ENCODE data around the gene THSD7B. TPM values are rescaled to one million over a fixed set of nuclear protein-coding genes. Genes with fewer than 3 reads are reported as not detected.

THSD7B gene
- total RNA-seq, 1 donor from 2014 or later, result 1.2 TPM

- H3K4me2 ChIP-seq, result no peak overlapping the region
- Mint-ChIP-seq H3K27me3 (ENCODE audit: insufficient read depth, low read depth) (no peaks in the 10 kb centered on the region), H3K9me3 (no peaks in the 10 kb centered on the region), H3K27ac (no peak overlapping the region), H3K4me3 (no peak overlapping the region), H3K4me1 (no peaks in the 10 kb centered on the region), H3K36me3 (no peaks in the 10 kb centered on the region)
- no peak for DNase-seq (ENCODE audit: low spot score)
- H4K20me1 ChIP-seq (ENCODE audit: low read depth), result no peaks in the 10 kb centered on the region
- no peaks in the 10 kb centered on the region for H3K36me3 ChIP-seq
- H3K9ac ChIP-seq, result no peak overlapping the region
- H3K27ac ChIP-seq, result no peak overlapping the region
- H2AFZ ChIP-seq (replicated peaks), result no peak overlapping the region
- no peaks in the 10 kb centered on the region for H3K27me3 ChIP-seq
- H3F3A ChIP-seq (ENCODE audit: low read depth), result no peaks in the 10 kb centered on the region
- no peaks in the 10 kb centered on the region for H3K9me3 ChIP-seq (ENCODE audit: low read depth)
- H3K79me2 ChIP-seq (ENCODE audit: low read depth), result no peaks in the 10 kb centered on the region
- no peak overlapping the region for H3K4me3 ChIP-seq
- peaks cover 4% of the 10 kb centered on the region for H3K4me1 ChIP-seq
- TF ChIP-seq EZH2 (IDR thresholded peaks at IDR 0.05) (no peak), EZH2phosphoT487 (IDR thresholded peaks at IDR 0.05) (no peak)
These were observed 888.7 kb downstream of the THSD7B start for GRCh38 chr2:137654046-137654445.

DNA sequence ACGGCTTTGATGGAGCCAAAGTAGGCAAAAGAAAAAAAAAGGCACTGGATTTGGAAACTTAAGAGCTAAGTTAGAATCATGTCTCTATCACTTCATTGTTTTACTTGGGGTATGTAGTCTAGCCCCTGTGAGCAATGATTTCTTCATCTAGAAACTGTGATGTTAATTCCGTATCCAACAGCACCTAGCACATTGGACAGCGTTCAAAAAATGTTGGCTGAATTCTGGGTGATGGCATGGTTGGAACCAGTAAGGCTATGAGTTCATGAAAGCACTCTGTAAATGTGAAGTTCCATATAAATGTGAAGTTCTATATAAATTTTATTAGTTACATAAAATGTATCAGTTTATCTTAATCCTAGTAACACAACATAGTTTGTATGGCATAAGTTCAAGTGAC lies 890.5 kb downstream of the THSD7B start:
- no peaks in the 10 kb centered on the region for H3K9me3 Mint-ChIP-seq
- Histone ChIP-seq H3K9ac (no peak overlapping the region), H3K27ac (no peak overlapping the region), H3K27me3 (no peaks in the 10 kb centered on the region), H3K4me1 (peaks cover 4% of the 10 kb centered on the region), H3K4me2 (no peak overlapping the region), H3K9me3 (ENCODE audit: low read depth) (no peaks in the 10 kb centered on the region), H3K79me2 (ENCODE audit: low read depth) (no peaks in the 10 kb centered on the region), H4K20me1 (ENCODE audit: low read depth) (no peaks in the 10 kb centered on the region), H3F3A (ENCODE audit: low read depth) (no peaks in the 10 kb centered on the region), H2AFZ (replicated peaks) (no peak overlapping the region), H3K4me3 (no peak overlapping the region), H3K36me3 (no peaks in the 10 kb centered on the region)
- no peak for TF ChIP-seq EZH2phosphoT487 (IDR thresholded peaks at IDR 0.05)
- DNase-seq (ENCODE audit: low spot score), result no peak
- H3K36me3 Mint-ChIP-seq, result no peaks in the 10 kb centered on the region
- no peaks in the 10 kb centered on the region for H3K27me3 Mint-ChIP-seq (ENCODE audit: insufficient read depth, low read depth)
- no peak overlapping the region for H3K27ac Mint-ChIP-seq
- H3K4me1 Mint-ChIP-seq, result no peaks in the 10 kb centered on the region
- no peak overlapping the region for H3K4me3 Mint-ChIP-seq

DNA sequence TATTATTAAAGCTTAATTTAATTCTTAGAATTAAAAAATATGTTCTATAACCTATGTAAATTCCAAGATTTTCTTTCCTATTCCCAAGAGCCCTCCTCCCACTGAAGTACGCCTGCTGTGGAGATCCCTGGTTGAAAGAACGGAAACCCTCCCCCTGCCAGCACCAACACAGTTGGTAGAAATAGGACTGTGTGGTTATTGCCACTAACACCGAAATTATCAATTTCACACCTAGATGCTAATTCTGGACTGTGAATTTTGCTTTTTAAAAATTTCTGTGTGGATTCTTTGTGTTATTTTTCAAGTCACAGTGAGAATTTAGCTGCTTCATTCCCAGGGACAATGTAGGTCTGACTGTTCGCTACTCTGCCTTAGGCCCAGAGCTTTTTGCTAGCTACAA lies 893.1 kb downstream of the THSD7B start:
- Histone ChIP-seq H3K4me2 (no peak overlapping the region), H3K36me3 (no peaks in the 10 kb centered on the region)

GRCh38 chr2:137659616-137660015 lies 894.3 kb downstream of the THSD7B start:
- Histone ChIP-seq H3K4me1 (no peaks in the 10 kb centered on the region), H3K36me3 (no peaks in the 10 kb centered on the region), H2AFZ (replicated peaks) (no peak overlapping the region), H3K27me3 (no peaks in the 10 kb centered on the region), H3K79me2 (ENCODE audit: low read depth) (no peaks in the 10 kb centered on the region), H3F3A (ENCODE audit: low read depth) (no peaks in the 10 kb centered on the region), H4K20me1 (ENCODE audit: low read depth) (no peaks in the 10 kb centered on the region), H3K9ac (no peak overlapping the region), H3K9me3 (ENCODE audit: low read depth) (no peaks in the 10 kb centered on the region), H3K27ac (no peak overlapping the region), H3K4me2 (no peak overlapping the region), H3K4me3 (no peak overlapping the region)
- no peaks in the 10 kb centered on the region for H3K4me1 Mint-ChIP-seq
- H3K27ac Mint-ChIP-seq, result no peak overlapping the region
- no peak overlapping the region for H3K4me3 Mint-ChIP-seq
- TF ChIP-seq EZH2 (IDR thresholded peaks at IDR 0.05) (no peak), CTCF (IDR thresholded peaks at IDR 0.05) (peak; percentile 20), EZH2phosphoT487 (IDR thresholded peaks at IDR 0.05) (no peak)
- H3K9me3 Mint-ChIP-seq, result no peaks in the 10 kb centered on the region
- H3K36me3 Mint-ChIP-seq, result no peaks in the 10 kb centered on the region
- DNase-seq (ENCODE audit: low spot score), result no peak
- H3K27me3 Mint-ChIP-seq (ENCODE audit: insufficient read depth, low read depth), result peaks cover 2% of the 10 kb centered on the region

More for the DNA sequence above, 893.1 kb downstream of the THSD7B start:
- no peaks in the 10 kb centered on the region for H3K9me3 Mint-ChIP-seq
- Histone ChIP-seq H3K4me3 (no peak overlapping the region), H2AFZ (replicated peaks) (no peak overlapping the region), H3K79me2 (ENCODE audit: low read depth) (no peaks in the 10 kb centered on the region), H3K9me3 (ENCODE audit: low read depth) (no peaks in the 10 kb centered on the region), H3F3A (ENCODE audit: low read depth) (no peaks in the 10 kb centered on the region), H3K27ac (no peak overlapping the region), H4K20me1 (ENCODE audit: low read depth) (no peaks in the 10 kb centered on the region), H3K27me3 (no peaks in the 10 kb centered on the region), H3K9ac (no peak overlapping the region), H3K4me1 (peaks cover 4% of the 10 kb centered on the region)
- no peaks in the 10 kb centered on the region for H3K36me3 Mint-ChIP-seq
- H3K27me3 Mint-ChIP-seq (ENCODE audit: insufficient read depth, low read depth), result peaks cover 2% of the 10 kb centered on the region
- no peak overlapping the region for H3K27ac Mint-ChIP-seq
- no peak for DNase-seq (ENCODE audit: low spot score)
- H3K4me1 Mint-ChIP-seq, result no peaks in the 10 kb centered on the region
- TF ChIP-seq EZH2 (IDR thresholded peaks at IDR 0.05) (no peak), CTCF (IDR thresholded peaks at IDR 0.05) (no peak), EZH2phosphoT487 (IDR thresholded peaks at IDR 0.05) (no peak)
- H3K4me3 Mint-ChIP-seq, result no peak overlapping the region

All from neural progenitor cell (in vitro differentiated cells).